Measurements from ENCODE around the gene NANP.
"Not testable (repeated sequence)": the region's sequence is repeated elsewhere in the genome, so short reads cannot be mapped to it uniquely, and the experiment has no call there.

The NANP gene

GRCh38 chr20:25592135-25592852 is 31.5 kb downstream of the NANP start:
- no peak for DNase-seq (ENCODE audit: low read depth)
- H3K4me3 ChIP-seq (ENCODE audit: low read depth, low read length): no peak overlapping the region
- TF ChIP-seq CTCF (IDR thresholded peaks at IDR 0.05; ENCODE audit: low read depth, low read length, missing control alignments): no peak

- not testable (repeated sequence) for H3K4me3 ChIP-seq (ENCODE audit: low read depth, low read length)
These were observed 33.0 kb downstream of the NANP start for GRCh38 chr20:25590778-25591177.

GRCh38 chr20:25588491-25588890 is 35.3 kb downstream of the NANP start:
- TF ChIP-seq CTCF (IDR thresholded peaks at IDR 0.05; ENCODE audit: low read depth, low read length, missing control alignments): no peak

More at GRCh38 chr20:25590778-25591177, 33.0 kb downstream of the NANP start:
- not testable (repeated sequence) for DNase-seq (ENCODE audit: low read depth)

GRCh38 chr20:25587536-25587935 is 36.3 kb downstream of the NANP start:
- H3K4me3 ChIP-seq (ENCODE audit: low read depth, low read length): no peak overlapping the region
- no peak for TF ChIP-seq CTCF (IDR thresholded peaks at IDR 0.05; ENCODE audit: low read depth, low read length, missing control alignments)
- DNase-seq (ENCODE audit: low read depth): no peak

More at GRCh38 chr20:25588491-25588890, 35.3 kb downstream of the NANP start:
- no peak for DNase-seq (ENCODE audit: low read depth)
- H3K4me3 ChIP-seq (ENCODE audit: low read depth, low read length): no peak overlapping the region

GRCh38 chr20:25586877-25587276 is 36.9 kb downstream of the NANP start:
- no peak overlapping the region for H3K4me3 ChIP-seq (ENCODE audit: low read depth, low read length)
- TF ChIP-seq CTCF (IDR thresholded peaks at IDR 0.05; ENCODE audit: low read depth, low read length, missing control alignments): no peak
- DNase-seq (ENCODE audit: low read depth): no peak

- no peak for DNase-seq (ENCODE audit: low read depth)
- no peak for TF ChIP-seq CTCF (IDR thresholded peaks at IDR 0.05; ENCODE audit: low read depth, low read length, missing control alignments)
- H3K4me3 ChIP-seq (ENCODE audit: low read depth, low read length): peak within 1 kb of the TSS; percentile 42; the same call in 1 of the 2 replicates
These were observed 38.7 kb downstream of the NANP start, which contains the start of gene NINL for GRCh38 chr20:25584905-25585704. Gene NINL (minus strand): TSS chr20:25585531. CDS start chr20:25526587, 58,944 bp downstream.

GRCh38 chr20:25583607-25584006 is 40.2 kb downstream of the NANP start:
- DNase-seq (ENCODE audit: low read depth); H3K4me3 ChIP-seq (ENCODE audit: low read depth, low read length): not testable (repeated sequence)
